GM13977 (cell line): Measurements from ENCODE around the gene WDR70.
"Not testable (repeated sequence)": the region's sequence is repeated elsewhere in the genome, so short reads cannot be mapped to it uniquely, and the experiment has no call there.

ENCODE experiments used
- DNase-seq: peaks from one replicate; pipeline ENCODE4 v3.0.0; 2012; ENCODE audit warnings: low spot score
- in situ Hi-C: fragments of 300-500 bp; cut with MboI; formaldehyde crosslinking; loops from one replicate; pipeline ENCODE4 v1.12.0; 2022; ENCODE audit warnings: low sequenced_read_pairs, low pct_unique_long_range_greater_than_20kb, mixed read lengths, inconsistent platforms; ENCODE audit not compliant: unreplicated experiment
- TF ChIP-seq, protein P1 (sequence below): IDR thresholded peaks from 2 replicates; pipeline ENCODE4 v1.5.1; 2012; ENCODE audit warnings: mild to moderate bottlenecking, control low read depth; ENCODE audit not compliant: insufficient read depth; ENCODE audit errors: extremely low read depth, missing control alignments

The WDR70 gene

GRCh38 chr5:37786416-37786815 is 407.3 kb downstream of the WDR70 start:
- DNase-seq, result no peak
- in situ Hi-C loops, result no loop called here
- TF ChIP-seq, protein P1, sequence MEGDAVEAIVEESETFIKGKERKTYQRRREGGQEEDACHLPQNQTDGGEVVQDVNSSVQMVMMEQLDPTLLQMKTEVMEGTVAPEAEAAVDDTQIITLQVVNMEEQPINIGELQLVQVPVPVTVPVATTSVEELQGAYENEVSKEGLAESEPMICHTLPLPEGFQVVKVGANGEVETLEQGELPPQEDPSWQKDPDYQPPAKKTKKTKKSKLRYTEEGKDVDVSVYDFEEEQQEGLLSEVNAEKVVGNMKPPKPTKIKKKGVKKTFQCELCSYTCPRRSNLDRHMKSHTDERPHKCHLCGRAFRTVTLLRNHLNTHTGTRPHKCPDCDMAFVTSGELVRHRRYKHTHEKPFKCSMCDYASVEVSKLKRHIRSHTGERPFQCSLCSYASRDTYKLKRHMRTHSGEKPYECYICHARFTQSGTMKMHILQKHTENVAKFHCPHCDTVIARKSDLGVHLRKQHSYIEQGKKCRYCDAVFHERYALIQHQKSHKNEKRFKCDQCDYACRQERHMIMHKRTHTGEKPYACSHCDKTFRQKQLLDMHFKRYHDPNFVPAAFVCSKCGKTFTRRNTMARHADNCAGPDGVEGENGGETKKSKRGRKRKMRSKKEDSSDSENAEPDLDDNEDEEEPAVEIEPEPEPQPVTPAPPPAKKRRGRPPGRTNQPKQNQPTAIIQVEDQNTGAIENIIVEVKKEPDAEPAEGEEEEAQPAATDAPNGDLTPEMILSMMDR, result no peak

- TF ChIP-seq, protein P1, result no peak
- in situ Hi-C loops, result no loop called here
- DNase-seq, result no peak
These were observed 407.9 kb downstream of the WDR70 start for GRCh38 chr5:37786862-37787519.

DNA sequence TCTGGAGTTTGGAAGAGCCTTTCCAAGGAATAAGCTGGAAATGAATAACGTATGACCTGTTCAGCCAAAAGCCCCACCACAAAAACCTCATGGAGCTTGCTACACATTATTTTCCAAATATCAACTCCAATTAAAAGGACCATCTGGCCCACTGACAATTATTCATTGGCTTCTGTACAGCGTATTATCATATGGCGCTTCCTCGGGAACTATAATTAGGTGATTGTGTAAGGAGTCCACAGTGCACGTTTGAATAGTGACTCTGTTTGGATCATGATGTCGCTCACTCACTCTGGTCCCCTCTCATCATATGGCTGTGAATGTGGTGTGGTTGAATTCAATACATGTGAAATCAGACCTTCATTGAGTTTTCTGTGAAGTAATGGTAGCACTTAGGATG is 408.6 kb downstream of the WDR70 start:
- in situ Hi-C loops, result no loop called here
- TF ChIP-seq, protein P1, result no peak
- DNase-seq, result no peak

DNA sequence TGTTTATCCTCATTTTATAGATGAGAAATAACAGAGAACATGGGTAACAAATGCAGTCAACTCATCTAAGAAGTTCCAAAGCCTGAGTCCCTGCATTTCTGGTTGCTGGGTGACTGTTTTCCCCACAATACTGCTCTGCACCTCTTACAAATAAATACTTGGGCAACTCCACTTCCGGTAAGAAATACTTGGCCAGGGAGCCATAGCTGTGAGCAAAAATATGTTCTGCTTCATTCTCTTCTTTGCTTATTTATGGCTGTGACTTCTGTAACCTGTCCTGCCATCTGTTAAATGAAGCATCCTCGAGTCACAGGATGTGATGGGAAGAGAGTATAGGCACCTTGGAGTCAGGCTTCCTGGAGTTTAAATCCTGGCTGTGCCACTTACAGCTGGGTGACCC is 410.9 kb downstream of the WDR70 start:
- DNase-seq, result no peak
- TF ChIP-seq, protein P1, result no peak
- in situ Hi-C loops, result no loop called here

DNA sequence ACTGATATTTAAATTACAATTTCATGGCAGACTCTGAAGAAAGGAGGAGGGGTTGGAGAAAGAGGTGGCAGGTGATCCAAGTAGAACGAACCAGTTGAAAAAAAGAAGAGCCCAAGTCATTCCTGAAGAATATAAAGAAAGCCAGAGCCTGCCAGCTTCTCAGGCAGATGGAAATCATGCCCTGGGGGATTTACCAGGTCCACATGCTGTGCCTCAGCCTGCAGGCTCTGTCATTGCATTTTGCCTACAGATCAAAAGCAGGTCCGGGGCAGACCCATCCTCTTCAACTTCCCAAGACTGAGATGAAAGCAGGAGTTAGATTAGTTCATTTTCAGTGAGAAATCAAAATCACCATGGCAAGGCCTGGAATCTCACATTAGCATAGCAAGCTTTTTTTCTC is 412.2 kb downstream of the WDR70 start:
- in situ Hi-C loops, result no loop called here
- TF ChIP-seq, protein P1, result no peak
- DNase-seq, result no peak

DNA sequence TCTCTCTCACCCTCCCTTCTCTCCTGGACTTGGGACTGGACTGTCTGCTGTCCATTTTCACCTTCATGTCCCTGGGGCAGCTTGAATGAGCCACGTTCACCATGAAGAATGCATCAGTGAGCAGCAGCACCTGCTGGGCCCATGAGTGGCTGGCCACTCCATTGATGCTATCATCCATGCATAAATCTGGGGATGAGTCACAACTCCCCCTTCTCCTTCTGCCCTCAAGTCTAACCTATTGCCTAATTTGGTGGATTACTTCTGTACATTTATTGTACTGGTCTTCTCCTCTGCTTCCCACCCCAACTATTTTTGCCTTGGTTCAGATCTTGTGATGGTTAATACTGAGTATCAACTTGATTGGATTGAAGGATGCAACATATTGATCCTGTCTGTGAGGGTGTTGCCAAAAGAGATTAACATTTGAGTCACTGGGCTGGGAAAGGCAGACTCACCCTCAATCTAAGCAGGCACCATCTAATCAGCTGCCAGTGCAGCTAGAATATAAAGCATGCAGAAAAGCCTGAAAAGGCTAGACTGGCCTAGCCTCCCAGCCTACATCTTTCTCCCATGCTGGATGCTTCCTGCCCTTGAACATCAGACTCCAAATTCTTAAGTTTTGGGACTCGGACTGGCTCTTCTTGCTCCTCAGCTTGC is 414.0 kb downstream of the WDR70 start:
- in situ Hi-C loops, result no loop called here
- no peak for DNase-seq
- TF ChIP-seq, protein P1, result no peak

- DNase-seq, in situ Hi-C loops: not testable (repeated sequence)
These were observed 416.2 kb downstream of the WDR70 start for GRCh38 chr5:37795292-37795691.

DNA sequence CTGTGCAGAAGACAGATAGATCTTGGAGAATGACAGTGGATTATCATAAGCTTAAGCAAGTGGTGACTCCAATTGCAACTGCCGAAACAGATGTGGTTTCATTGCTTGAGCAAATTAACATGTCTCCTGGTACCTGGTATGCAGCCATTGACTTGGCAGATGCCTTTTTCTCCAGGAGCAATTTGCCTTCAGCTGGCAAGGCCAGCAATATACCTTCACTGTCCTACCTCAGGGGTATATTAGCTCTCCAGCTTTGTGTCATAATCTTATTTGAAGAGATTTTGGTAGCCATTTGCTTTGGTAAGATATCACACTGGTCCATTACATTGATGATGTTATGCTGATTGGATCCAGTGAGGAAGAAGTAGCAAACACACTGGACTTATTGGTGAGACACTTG is 417.3 kb downstream of the WDR70 start:
- DNase-seq, in situ Hi-C loops: not testable (repeated sequence)
